Heart left ventricle (tissue), 16 donors: ENCODE results near the gene SENP5. TPM values are rescaled to one million over a fixed set of nuclear protein-coding genes. Genes with fewer than 3 reads are reported as not detected.
A peak's percentile ranks its signal among the peaks of the same experiment; 100 is the strongest.

Source experiments
- ATAC-seq, 4 donors: fragments of 200-7000 bp; cut with Tn5 transposase; one replicate each; pipeline ENCODE4 v1.9.1; 2020 to 2022; ENCODE audit warnings: moderate library complexity in 4 of 4, mild to moderate bottlenecking in 3 of 4, moderate number of reproducible peaks in 1 of 4
- DNase-seq, 5 donors: peaks; one replicate each; pipeline ENCODE4 v3.0.0-alpha.2; 2020
- H3K27ac ChIP-seq, 12 donors: fragments of 200-600 bp; sonication (generic) in 4 of 12; one replicate each; pipeline versions ENCODE4 v1.5.0 to v1.8.0; 2016 to 2022; ENCODE audit warnings: mild to moderate bottlenecking in 2 of 12
- H3K27me3 ChIP-seq, 9 donors: fragments of 200-600 bp; sonication (generic) in 2 of 9; one replicate each; pipeline versions ENCODE4 v1.5.1 to v1.8.0; 2016 to 2022; ENCODE audit warnings: mild to moderate bottlenecking in 3 of 9
- H3K36me3 ChIP-seq, 9 donors: fragments of 200-600 bp; sonication (generic) in 2 of 9; one replicate each; pipeline versions ENCODE4 v1.5.0 to v1.8.0; 2018 to 2022; ENCODE audit warnings: mild to moderate bottlenecking in 2 of 9
- H3K4me1 ChIP-seq, 12 donors: fragments of 200-600 bp; sonication (generic) in 4 of 12; one replicate each; pipeline versions ENCODE4 v1.5.0 to v1.8.0; 2016 to 2022; ENCODE audit warnings: mild to moderate bottlenecking in 3 of 12
- H3K4me3 ChIP-seq, 12 donors: fragments of 200-600 bp; sonication (generic) in 4 of 12; one replicate each; pipeline versions ENCODE4 v1.5.0 to v1.8.0; 2017 to 2022; ENCODE audit warnings: mild to moderate bottlenecking in 9 of 12, moderate library complexity in 4 of 12
- H3K9me3 ChIP-seq, 12 donors: fragments of 200-600 bp; sonication (generic) in 4 of 12; one replicate each; pipeline versions ENCODE4 v1.5.0 to v1.8.0; 2016 to 2022; ENCODE audit warnings: mild to moderate bottlenecking in 1 of 12
- CTCF ChIP-seq, 12 donors: fragments of 200-600 bp; sonication (generic) in 4 of 12; IDR thresholded peaks; one replicate each; pipeline versions ENCODE4 v1.5.0 to v1.8.0; 2018 to 2022; ENCODE audit warnings: antibody characterized with exemption in 12 of 12, mild to moderate bottlenecking in 5 of 12
- POLR2A ChIP-seq, 2 donors: fragments of 450-650 bp; IDR thresholded peaks; one replicate each; pipeline ENCODE4 v1.6.1; 2017; ENCODE audit warnings: antibody characterized with exemption in 2 of 2, mild to moderate bottlenecking in 2 of 2, moderate library complexity in 2 of 2
- WGBS, 4 donors: extraction: QIAGEN DNeasy Blood & Tissue Kit in 2 of 4; methylation state at CpG; one replicate each; pipeline versions ENCODE4 v1.1.5 to v1.1.7; 2013 to 2018; 5-methylcytosine and 5-hydroxymethylcytosine counted together
- intact Hi-C, 10 donors: fragments of 100-400 bp; cut with DNase I; formaldehyde crosslinking; loops; one replicate each; pipeline versions ENCODE4 v1.11.1 to v1.14.2; 2022
- polyA plus RNA-seq, 2 donors: library from polyadenylated mRNA; stranded (reverse); fragments of 200-250 nt; gene quantifications; one replicate each; pipeline ENCODE4 v1.2.3, GENCODE V29; 2013
- total RNA-seq, 9 donors: library from RNA; depleted of rRNA in 2 of 9; stranded (reverse); fragments of >200 nt in 2 of 9; fragmentation: NEBNext Ultra II Directional in 3 of 9; extraction: Animal tissue kit (Norgen Biotek cat#: 25700) in 3 of 9; gene quantifications; one replicate each; pipeline versions ENCODE4 v1.1.0 to v1.2.4, GENCODE V29; 2016 to 2023
- donor health status: ischemic (EF 13 %, LVEDD 7.1; RV severe dilation, severe dysfunction).
- donor health status: healthy with polysubstance abuse.
- donor health status: DM: no; HTN: yes; CAD: no.
- donor health status: DM: no; HTN: no; CAD: no.
- donor health status: ischemic (EF 25% LVEDD 6.9; RV normal size, moderate dysfunction).
- donor health status: ischemic (EF 25% LVEDD 5.7; RV mildly dilated, moderate dysfunction).
- donor health status: healthy.
- donor health status: DM: yes; HTN: yes; CAD: no.
- donor health status: ischemic (EF 35%, LVEDD 5.7; RV mildly dilated, moderate dysfunction).
- donor health status: nonischemic (EF 11% LVEDD 7.7; RV severe dilation, severe dysfunction).
- donor health status: DM: yes; HTN: yes; CAD: no.
- donor health status: PGD.
- donor health status: ischemic (EF 29% LVEDD 5.4; RV normal size, mild dysfunction).
- donor health status: nonischemic (EF 23%, LVEDD 6.1; RV moderate dilation, normal function).

The SENP5 gene
- total and polyA plus RNA-seq, 11 donors = 7.0 to 28.5 (median 22.0) TPM

GRCh38 chr3:196938124-196938523 is 70.4 kb downstream of the SENP5 start:
- 85 to 95% (median 89%) methylated on average over 2 of the region's 2 CpGs for WGBS, 4 donors
- Histone ChIP-seq H3K9me3 (no peaks in the 10 kb centered on the region), H3K36me3 (peaks cover 0 to 75% (median 64%) of the 10 kb centered on the region in 9 donors), H3K27ac (no peak overlapping the region), H3K4me3 (no peak overlapping the region), H3K27me3 (no peaks in the 10 kb centered on the region), H3K4me1 (peaks cover 0 to 22% (median 13%) of the 10 kb centered on the region in 12 donors)
- DNase-seq (no peak), ATAC-seq (no peak)
- intact Hi-C loops = loop anchor here in 2 of 10 donors (5.0 kb wide), 2 partner anchors 66 to 71 kb away; partner anchors contain the start of gene SENP5 (in 1 of the 2)
- no peak for TF ChIP-seq POLR2A (IDR thresholded peaks at IDR 0.05)

GRCh38 chr3:196938576-196938975 is 70.9 kb downstream of the SENP5 start:
- ATAC-seq (no peak), DNase-seq (no peak)
- peaks cover 0 to 70% (median 60%) of the 10 kb centered on the region in 9 donors for H3K36me3 ChIP-seq
- WGBS, 4 donors = 89 to 95% (median 93%) methylated on average over 5 of the region's 5 CpGs
- TF ChIP-seq CTCF (IDR thresholded peaks at IDR 0.05) (no peak), POLR2A (IDR thresholded peaks at IDR 0.05) (no peak)
- H3K4me1 ChIP-seq = peaks cover 3 to 27% (median 18%) of the 10 kb centered on the region in 12 donors
- no peak overlapping the region for H3K4me3 ChIP-seq
- H3K27me3 ChIP-seq = no peaks in the 10 kb centered on the region
- H3K27ac ChIP-seq = no peak overlapping the region
- intact Hi-C loops = loop anchor here in 2 of 10 donors (5.0 kb wide), 2 partner anchors 66 to 71 kb away; partner anchors contain the start of gene SENP5 (in 1 of the 2)
- no peaks in the 10 kb centered on the region for H3K9me3 ChIP-seq

GRCh38 chr3:196941729-196942225 is 74.1 kb downstream of the SENP5 start:
- DNase-seq (peak; percentile 32 to 64 (median 55)), ATAC-seq (peak; percentile 59 to 68 (median 66))
- H3K4me1 ChIP-seq = peaks cover 4 to 38% (median 22%) of the 10 kb centered on the region in 12 donors
- no peaks in the 10 kb centered on the region for H3K27me3 ChIP-seq
- H3K9me3 ChIP-seq = no peaks in the 10 kb centered on the region
- H3K27ac ChIP-seq = peak overlapping the region; percentile 60 to 98 (median 91)
- peaks cover 0 to 49% (median 35%) of the 10 kb centered on the region in 9 donors for H3K36me3 ChIP-seq
- TF ChIP-seq POLR2A (IDR thresholded peaks at IDR 0.05) = no peak
- no peak for TF ChIP-seq CTCF (IDR thresholded peaks at IDR 0.05)
- H3K4me3 ChIP-seq = peak overlapping the region; percentile 70 to 100 (median 96)
- intact Hi-C loops = loop anchor here in 6 of 10 donors (1.0 to 10.0 kb wide), 5 partner anchors 27 to 207 kb away; partner anchors contain the start of genes SENP5 (in 6 of the 6), PIGZ (in 2 of the 6) and PAK2 (in 1 of the 6)
- WGBS, 4 donors = 0% methylated on average over 31 of the region's 31 CpGs

GRCh38 chr3:196942226-196942914 is 74.7 kb downstream of the SENP5 start, which contains the start of gene NCBP2:
NCBP2 (minus strand) TSS chr3:196942528; CDS start chr3:196942503, 25 bp downstream.
- peak; percentile 26 to 76 (median 60) for TF ChIP-seq CTCF (IDR thresholded peaks at IDR 0.05)
- peak; percentile 52 to 83 for TF ChIP-seq POLR2A (IDR thresholded peaks at IDR 0.05)
- DNase-seq (peak; percentile 99 to 100 (median 99)), ATAC-seq (peak; percentile 96 to 98 (median 96))
- Histone ChIP-seq H3K4me1 (peaks cover 4 to 38% (median 22%) of the 10 kb centered on the region in 12 donors), H3K27ac (peak within 1 kb of the TSS; percentile 63 to 98 (median 91)), H3K27me3 (no peaks in the 10 kb centered on the region), H3K36me3 (peaks cover 0 to 43% (median 29%) of the 10 kb centered on the region in 9 donors), H3K4me3 (peak within 1 kb of the TSS; percentile 70 to 100 (median 96)), H3K9me3 (no peaks in the 10 kb centered on the region)
- WGBS, 4 donors = 0% methylated on average over 10 to 77 of the region's 77 CpGs
- intact Hi-C loops = loop anchor here in 6 of 10 donors (1.0 to 10.0 kb wide), 5 partner anchors 26 to 208 kb away; partner anchors contain the start of genes SENP5 (in 6 of the 6), PIGZ (in 2 of the 6) and PAK2 (in 1 of the 6)
